ENCODE measurements around the gene FILIP1.
"Not testable (repeated sequence)": the region's sequence is repeated elsewhere in the genome, so short reads cannot be mapped to it uniquely, and the experiment has no call there.

Gene FILIP1

GRCh38 chr6:75419980-75420379, 73.6 kb downstream of the FILIP1 start:
- DNase-seq (ENCODE audit: low read depth), result no peak

DNA sequence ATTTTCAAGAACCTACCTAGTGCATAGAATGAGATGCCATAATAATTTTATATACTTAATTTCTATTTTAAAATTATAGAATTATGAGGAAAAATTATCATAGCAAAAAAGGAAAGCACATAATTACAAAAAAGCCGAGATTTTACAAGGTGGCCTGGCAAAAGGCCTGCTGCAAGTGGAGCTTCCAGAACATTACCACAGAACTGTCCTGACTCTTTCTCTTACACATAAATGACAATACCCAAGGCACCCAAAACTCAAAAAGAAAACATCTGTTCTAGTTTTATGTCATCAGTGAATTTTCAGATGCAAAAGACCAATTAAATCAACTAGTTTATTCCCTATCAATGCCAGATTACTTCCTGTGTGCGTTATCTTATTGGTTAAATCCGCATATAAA, 74.2 kb downstream of the FILIP1 start:
- no peak for DNase-seq (ENCODE audit: low read depth)

GRCh38 chr6:75418233-75418632, 75.4 kb downstream of the FILIP1 start:
- DNase-seq (ENCODE audit: low read depth), result no peak

DNA sequence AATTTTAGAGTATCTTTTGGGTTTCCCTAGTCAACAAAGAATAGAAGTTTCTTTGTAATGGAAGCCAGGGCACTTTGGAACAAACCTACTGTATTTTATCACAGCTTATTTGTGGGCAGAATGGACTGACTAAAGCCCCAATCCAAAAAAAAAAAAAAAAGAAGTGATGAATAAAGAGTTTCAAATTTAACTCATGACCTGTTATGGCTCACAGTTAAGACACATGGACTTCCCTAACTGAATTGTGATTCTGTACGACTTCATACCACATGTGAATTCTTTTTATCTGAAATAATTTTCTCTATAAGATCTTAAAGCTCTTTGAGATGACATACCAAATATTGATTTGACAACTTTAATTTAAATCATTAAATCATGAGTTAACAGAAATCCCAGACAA, 77.2 kb downstream of the FILIP1 start:
- DNase-seq (ENCODE audit: low read depth), result no peak

- DNase-seq (ENCODE audit: low read depth), result no peak
Measured at GRCh38 chr6:75415804-75416203, 77.8 kb downstream of the FILIP1 start.

GRCh38 chr6:75414445-75415021, 79.1 kb downstream of the FILIP1 start:
- no peak for DNase-seq (ENCODE audit: low read depth)

DNA sequence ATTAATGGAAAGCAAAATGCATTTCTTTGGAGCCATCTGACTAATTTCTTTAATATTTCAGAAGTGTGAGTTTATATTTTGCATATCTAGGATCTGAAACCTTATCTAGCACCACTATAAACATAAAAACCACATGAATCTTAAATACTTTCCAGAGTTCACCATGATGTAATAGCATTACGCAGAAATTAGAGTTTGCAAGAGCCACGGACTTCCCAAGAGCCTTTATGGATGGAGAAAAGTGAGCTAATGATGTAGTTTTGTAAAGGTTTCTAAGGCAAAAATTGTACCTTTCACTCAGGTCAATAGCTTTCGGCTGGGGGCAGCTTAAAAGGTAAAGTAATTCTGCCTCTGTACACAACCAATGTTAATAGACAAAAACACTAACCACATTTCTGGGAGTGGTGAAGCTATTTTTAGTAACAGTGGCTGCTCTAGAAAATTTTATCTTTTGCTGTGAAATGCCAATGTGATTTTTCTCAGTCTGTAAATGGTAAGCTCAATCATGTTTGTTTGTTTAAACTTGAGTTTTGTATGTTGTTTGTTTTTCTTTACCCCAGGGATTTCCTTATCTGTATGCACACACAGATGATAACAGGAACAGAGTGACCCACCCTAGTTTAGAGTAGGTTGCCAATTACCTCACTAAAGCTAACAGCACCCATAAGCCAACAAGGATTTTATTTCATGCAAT, 80.5 kb downstream of the FILIP1 start:
- DNase-seq (ENCODE audit: low read depth), result peak; percentile 70

DNA sequence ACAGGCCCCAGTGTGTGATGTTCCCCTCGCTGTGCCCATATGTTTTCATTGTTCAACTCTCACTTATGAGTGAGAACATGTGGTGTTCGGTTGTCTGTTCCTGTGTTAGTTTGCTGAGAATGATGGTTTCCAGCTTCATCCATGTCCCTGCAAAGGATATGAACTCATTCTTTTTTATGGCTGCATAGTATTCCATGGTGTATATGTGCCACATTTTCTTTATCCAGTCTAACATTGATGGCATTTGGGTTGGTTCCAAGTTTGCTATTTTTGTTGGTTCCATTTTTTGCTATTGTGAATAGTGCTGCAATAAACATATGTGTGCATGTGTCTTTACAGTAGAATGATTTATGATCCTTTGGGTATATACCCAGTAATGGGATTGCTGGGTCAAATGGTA, 83.0 kb downstream of the FILIP1 start:
- DNase-seq (ENCODE audit: low read depth), result not testable (repeated sequence)

DNA sequence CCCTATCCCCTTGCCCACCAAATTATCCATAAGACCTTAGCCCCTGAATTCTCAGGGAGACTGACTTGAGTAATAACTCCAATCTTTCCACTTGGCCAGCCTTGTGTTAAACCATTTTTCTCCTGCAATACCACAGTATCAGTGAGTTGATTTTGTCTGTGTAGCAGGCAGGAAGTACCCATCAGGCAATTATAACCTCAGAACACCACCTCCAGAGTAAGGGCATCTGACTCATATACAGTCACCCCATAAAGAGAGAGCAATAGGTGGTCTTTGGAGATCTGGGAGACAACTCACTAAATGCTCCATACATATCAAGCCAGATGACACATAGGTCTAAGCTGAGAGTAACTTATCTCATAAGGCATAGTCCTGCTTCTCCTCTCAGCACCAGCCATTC, 83.7 kb downstream of the FILIP1 start:
- no peak for DNase-seq (ENCODE audit: low read depth)

- no peak for DNase-seq (ENCODE audit: low read depth)
Measured at GRCh38 chr6:75409286-75409685, 84.3 kb downstream of the FILIP1 start.

DNA sequence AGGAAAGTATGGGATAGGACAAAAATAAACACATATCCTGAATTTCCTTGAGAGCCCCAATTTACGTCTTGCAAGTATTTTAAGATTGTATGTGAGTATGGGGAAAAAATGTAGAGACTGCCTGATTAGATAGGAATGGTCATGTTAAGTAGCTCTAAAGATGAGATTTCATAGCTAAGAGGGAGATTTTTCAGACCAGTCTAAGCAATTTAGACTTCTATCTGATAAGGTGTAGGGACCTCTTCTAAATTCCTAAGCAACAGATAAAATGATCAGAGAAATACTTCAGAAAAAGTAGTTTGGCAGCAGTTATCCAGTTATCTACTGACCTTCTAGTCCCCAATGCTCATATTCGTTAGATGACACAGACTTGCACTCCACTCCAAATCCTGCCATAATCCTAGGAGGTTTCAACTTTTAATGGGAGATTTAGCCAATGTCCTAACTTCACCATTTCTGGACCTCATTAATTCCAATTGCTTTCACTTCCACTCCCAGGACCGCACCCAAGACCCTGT, 90.0 kb downstream of the FILIP1 start:
- no peak for DNase-seq (ENCODE audit: low read depth)

DNA sequence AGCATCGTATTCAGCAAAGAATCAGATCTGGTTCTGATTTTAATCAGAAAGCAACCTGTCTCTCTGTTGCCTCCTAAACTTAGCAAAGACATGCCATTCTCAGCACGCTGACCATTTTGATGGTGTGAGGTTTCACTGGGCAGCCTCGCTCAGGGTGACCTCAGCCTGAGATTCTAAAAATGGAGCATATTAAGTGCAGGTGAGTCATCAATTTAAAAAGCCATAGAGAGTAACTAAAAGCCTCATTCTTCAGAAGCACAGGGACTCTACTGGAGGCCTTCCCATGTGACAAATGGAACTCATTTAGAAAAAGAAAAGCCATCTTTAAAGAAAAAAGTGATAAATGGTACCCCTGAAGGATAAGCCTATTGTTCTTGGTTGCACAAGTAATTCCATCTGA, 91.3 kb downstream of the FILIP1 start:
- DNase-seq (ENCODE audit: low read depth), result no peak

DNA sequence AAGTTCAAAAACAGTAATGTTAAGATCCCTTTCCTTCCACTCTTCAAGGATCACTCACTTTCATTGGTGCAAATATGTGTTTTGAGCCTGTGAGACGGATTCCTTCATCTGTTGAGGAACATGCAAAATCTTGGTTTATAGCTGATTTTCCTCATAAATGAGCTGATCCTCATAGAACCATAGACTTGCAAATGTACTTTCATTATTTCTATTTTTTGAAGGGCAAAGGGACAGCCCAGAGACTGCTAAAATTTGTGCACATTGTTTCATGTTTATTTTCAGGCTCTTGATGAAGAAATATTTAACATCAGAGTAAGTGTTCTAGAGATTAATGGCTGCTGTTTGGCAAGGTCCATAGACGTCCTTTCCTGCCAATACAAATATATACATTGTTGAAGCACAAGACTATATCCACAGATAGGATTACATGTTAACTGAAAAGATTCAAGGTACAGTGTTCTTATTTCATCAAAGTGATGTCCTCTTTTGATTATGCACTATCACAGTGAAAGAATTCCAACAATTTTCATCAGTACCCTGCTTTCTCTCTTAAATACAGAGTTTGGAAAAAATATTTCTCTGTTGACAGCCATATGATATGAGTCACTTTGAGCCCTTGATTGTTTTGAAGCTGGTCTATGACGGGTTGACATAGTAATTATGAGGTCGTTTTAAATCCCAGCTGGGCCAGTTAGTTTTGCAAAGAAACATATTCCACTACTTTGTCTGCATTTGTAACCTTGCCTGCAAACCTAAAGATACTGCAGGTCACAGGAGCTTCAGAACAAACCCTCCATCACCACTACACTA, 95.7 kb downstream of the FILIP1 start:
- no peak for DNase-seq (ENCODE audit: low read depth)

- DNase-seq (ENCODE audit: low read depth), result no peak
Measured at GRCh38 chr6:75397171-75397570, 96.4 kb downstream of the FILIP1 start.

- DNase-seq (ENCODE audit: low read depth), result no peak
Measured at GRCh38 chr6:75396005-75396800, 97.4 kb downstream of the FILIP1 start.

DNA sequence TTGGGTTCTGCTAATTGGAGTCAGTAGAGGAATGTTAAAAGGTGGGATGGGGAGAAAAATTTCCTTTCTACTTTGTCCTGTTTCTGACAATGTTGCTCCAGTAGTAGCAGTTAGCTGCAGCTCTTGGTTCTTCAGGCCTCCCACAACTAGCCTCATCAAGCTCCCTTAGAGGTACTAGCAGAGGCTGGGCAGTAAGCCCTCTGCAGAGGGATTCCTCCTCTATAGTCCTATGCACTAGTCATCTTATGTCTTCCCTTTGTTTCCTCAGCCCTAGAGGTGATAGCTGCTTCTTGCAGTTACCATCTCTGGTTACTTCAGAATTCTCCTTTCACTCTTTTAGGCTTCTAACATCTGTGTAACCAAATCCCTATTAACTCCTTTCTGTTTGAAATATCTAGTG, 99.8 kb downstream of the FILIP1 start:
- DNase-seq (ENCODE audit: low read depth), result no peak

DNA sequence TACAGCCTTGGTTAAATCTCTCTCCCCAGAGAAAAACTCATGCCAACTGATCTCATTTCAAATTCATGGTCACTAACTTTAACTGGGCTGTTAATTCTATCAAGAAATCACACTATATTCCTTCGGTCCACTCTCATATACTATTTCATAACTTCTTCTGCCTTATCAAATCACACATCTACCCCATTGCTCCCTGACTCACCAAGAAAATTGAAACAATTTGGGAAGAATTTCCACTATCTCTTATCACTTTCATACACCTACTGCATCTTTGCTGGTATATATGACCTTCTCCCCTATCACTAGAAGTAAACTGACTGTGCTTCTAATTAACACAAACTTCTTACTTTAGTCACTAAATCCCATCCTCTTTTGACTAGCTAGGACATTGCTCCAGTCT, 102.3 kb downstream of the FILIP1 start:
- DNase-seq (ENCODE audit: low read depth), result no peak

- DNase-seq (ENCODE audit: low read depth), result peak; percentile 87
Measured at GRCh38 chr6:75386050-75386770, 107.4 kb downstream of the FILIP1 start.

DNA sequence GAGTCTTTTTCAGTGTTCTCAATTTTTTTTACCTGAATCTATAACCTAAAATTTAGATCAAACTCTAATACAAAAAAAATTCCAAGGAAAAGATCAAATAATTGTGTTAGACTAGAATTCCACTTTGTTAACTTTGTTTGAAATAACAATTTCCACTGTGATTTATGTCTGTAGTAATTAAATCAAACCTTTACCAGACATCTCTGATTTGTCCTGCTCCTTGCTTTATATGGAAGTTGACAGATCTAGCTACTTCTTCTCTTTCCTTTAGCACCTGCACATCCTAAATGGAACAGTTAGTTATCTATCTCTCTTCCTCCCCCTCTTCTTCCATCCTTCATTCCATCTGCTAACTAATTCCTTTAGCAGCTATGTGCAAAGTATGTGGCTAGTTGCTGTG, 109.5 kb downstream of the FILIP1 start:
- no peak for DNase-seq (ENCODE audit: low read depth)

- no peak for DNase-seq (ENCODE audit: low read depth)
Measured at GRCh38 chr6:75382634-75382900, 111.0 kb downstream of the FILIP1 start.

GRCh38 chr6:75381877-75382633, 111.5 kb downstream of the FILIP1 start:
- DNase-seq (ENCODE audit: low read depth), result no peak
